Heart left ventricle (tissue), 16 donors: Measurements from ENCODE around the gene MYO7B. TPM values are rescaled to one million over a fixed set of nuclear protein-coding genes. Genes with fewer than 3 reads are reported as not detected.

Experiments
- ATAC-seq, 4 donors: fragments of 200-7000 bp; cut with Tn5 transposase; one replicate each; pipeline ENCODE4 v1.9.1; 2020 to 2022; ENCODE audit warnings: moderate library complexity in 4 of 4, mild to moderate bottlenecking in 3 of 4, moderate number of reproducible peaks in 1 of 4
- DNase-seq, 5 donors: peaks; one replicate each; pipeline ENCODE4 v3.0.0-alpha.2; 2020
- H3K27ac ChIP-seq, 12 donors: fragments of 200-600 bp; sonication (generic) in 4 of 12; one replicate each; pipeline versions ENCODE4 v1.5.0 to v1.8.0; 2016 to 2022; ENCODE audit warnings: mild to moderate bottlenecking in 2 of 12
- H3K27me3 ChIP-seq, 9 donors: fragments of 200-600 bp; sonication (generic) in 2 of 9; one replicate each; pipeline versions ENCODE4 v1.5.1 to v1.8.0; 2016 to 2022; ENCODE audit warnings: mild to moderate bottlenecking in 3 of 9
- H3K36me3 ChIP-seq, 9 donors: fragments of 200-600 bp; sonication (generic) in 2 of 9; one replicate each; pipeline versions ENCODE4 v1.5.0 to v1.8.0; 2018 to 2022; ENCODE audit warnings: mild to moderate bottlenecking in 2 of 9
- H3K4me1 ChIP-seq, 12 donors: fragments of 200-600 bp; sonication (generic) in 4 of 12; one replicate each; pipeline versions ENCODE4 v1.5.0 to v1.8.0; 2016 to 2022; ENCODE audit warnings: mild to moderate bottlenecking in 3 of 12
- H3K4me3 ChIP-seq, 12 donors: fragments of 200-600 bp; sonication (generic) in 4 of 12; one replicate each; pipeline versions ENCODE4 v1.5.0 to v1.8.0; 2017 to 2022; ENCODE audit warnings: mild to moderate bottlenecking in 9 of 12, moderate library complexity in 4 of 12
- H3K9me3 ChIP-seq, 12 donors: fragments of 200-600 bp; sonication (generic) in 4 of 12; one replicate each; pipeline versions ENCODE4 v1.5.0 to v1.8.0; 2016 to 2022; ENCODE audit warnings: mild to moderate bottlenecking in 1 of 12
- POLR2A ChIP-seq, 2 donors: fragments of 450-650 bp; IDR thresholded peaks; one replicate each; pipeline ENCODE4 v1.6.1; 2017; ENCODE audit warnings: antibody characterized with exemption in 2 of 2, mild to moderate bottlenecking in 2 of 2, moderate library complexity in 2 of 2
- WGBS, 4 donors: extraction: QIAGEN DNeasy Blood & Tissue Kit in 2 of 4; methylation state at CpG; one replicate each; pipeline versions ENCODE4 v1.1.5 to v1.1.7; 2013 to 2018; 5-methylcytosine and 5-hydroxymethylcytosine counted together
- intact Hi-C, 10 donors: fragments of 100-400 bp; cut with DNase I; formaldehyde crosslinking; loops; one replicate each; pipeline versions ENCODE4 v1.11.1 to v1.14.2; 2022
- polyA plus RNA-seq, 2 donors: library from polyadenylated mRNA; stranded (reverse); fragments of 200-250 nt; gene quantifications; one replicate each; pipeline ENCODE4 v1.2.3, GENCODE V29; 2013
- total RNA-seq, 9 donors: library from RNA; depleted of rRNA in 2 of 9; stranded (reverse); fragments of >200 nt in 2 of 9; fragmentation: NEBNext Ultra II Directional in 3 of 9; extraction: Animal tissue kit (Norgen Biotek cat#: 25700) in 3 of 9; gene quantifications; one replicate each; pipeline versions ENCODE4 v1.1.0 to v1.2.4, GENCODE V29; 2016 to 2023
- TF ChIP-seq, protein P1 (sequence below), 12 donors: fragments of 200-600 bp; sonication (generic) in 4 of 12; IDR thresholded peaks; one replicate each; pipeline versions ENCODE4 v1.5.0 to v1.8.0; 2018 to 2022; ENCODE audit warnings: antibody characterized with exemption in 12 of 12, mild to moderate bottlenecking in 5 of 12
- donor health status: ischemic (EF 13 %, LVEDD 7.1; RV severe dilation, severe dysfunction).
- donor health status: healthy with polysubstance abuse.
- donor health status: DM: no; HTN: yes; CAD: no.
- donor health status: DM: no; HTN: no; CAD: no.
- donor health status: ischemic (EF 25% LVEDD 6.9; RV normal size, moderate dysfunction).
- donor health status: ischemic (EF 25% LVEDD 5.7; RV mildly dilated, moderate dysfunction).
- donor health status: healthy.
- donor health status: DM: yes; HTN: yes; CAD: no.
- donor health status: ischemic (EF 35%, LVEDD 5.7; RV mildly dilated, moderate dysfunction).
- donor health status: nonischemic (EF 11% LVEDD 7.7; RV severe dilation, severe dysfunction).
- donor health status: DM: yes; HTN: yes; CAD: no.
- donor health status: PGD.
- donor health status: ischemic (EF 29% LVEDD 5.4; RV normal size, mild dysfunction).
- donor health status: nonischemic (EF 23%, LVEDD 6.1; RV moderate dilation, normal function).

The MYO7B gene
- total and polyA plus RNA-seq, 11 donors = 0.20 to 2.1 (median 0.90) TPM

DNA sequence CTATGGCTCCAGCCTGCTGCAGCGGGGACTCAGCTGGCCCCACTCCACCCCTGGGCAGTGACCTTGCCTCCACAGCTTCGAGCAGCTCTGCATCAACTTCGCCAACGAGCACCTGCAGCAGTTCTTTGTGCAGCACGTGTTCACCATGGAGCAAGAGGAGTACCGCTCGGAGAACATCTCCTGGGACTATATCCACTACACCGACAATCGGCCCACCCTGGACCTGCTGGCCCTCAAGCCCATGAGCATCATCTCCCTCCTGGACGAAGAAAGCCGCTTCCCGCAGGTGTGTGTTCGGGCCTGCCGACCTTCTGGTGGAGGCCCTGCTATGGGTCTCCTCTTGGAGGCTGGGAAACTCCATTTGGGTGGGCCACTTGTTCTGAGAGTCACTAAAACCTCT lies 48.6 kb downstream of the MYO7B start:
- peak in 2 of 5 donors; percentile 9 to 25 for DNase-seq
- intact Hi-C loops = loop anchor here in 1 of 10 donors (5.0 kb wide), 1 partner anchor 52 kb away; no protein-coding TSS in a partner anchor
- no peaks in the 10 kb centered on the region for H3K9me3 ChIP-seq
- no peak overlapping the region for H3K4me3 ChIP-seq
- no peaks in the 10 kb centered on the region for H3K27me3 ChIP-seq
- no peaks in the 10 kb centered on the region for H3K36me3 ChIP-seq
- H3K4me1 ChIP-seq = no peaks in the 10 kb centered on the region
- WGBS, 4 donors = 88 to 96% (median 95%) methylated on average over 11 to 14 of the region's 14 CpGs
- ATAC-seq = no peak
- no peak overlapping the region for H3K27ac ChIP-seq
- no peak for TF ChIP-seq POLR2A (IDR thresholded peaks at IDR 0.05)
- TF ChIP-seq, protein P1, sequence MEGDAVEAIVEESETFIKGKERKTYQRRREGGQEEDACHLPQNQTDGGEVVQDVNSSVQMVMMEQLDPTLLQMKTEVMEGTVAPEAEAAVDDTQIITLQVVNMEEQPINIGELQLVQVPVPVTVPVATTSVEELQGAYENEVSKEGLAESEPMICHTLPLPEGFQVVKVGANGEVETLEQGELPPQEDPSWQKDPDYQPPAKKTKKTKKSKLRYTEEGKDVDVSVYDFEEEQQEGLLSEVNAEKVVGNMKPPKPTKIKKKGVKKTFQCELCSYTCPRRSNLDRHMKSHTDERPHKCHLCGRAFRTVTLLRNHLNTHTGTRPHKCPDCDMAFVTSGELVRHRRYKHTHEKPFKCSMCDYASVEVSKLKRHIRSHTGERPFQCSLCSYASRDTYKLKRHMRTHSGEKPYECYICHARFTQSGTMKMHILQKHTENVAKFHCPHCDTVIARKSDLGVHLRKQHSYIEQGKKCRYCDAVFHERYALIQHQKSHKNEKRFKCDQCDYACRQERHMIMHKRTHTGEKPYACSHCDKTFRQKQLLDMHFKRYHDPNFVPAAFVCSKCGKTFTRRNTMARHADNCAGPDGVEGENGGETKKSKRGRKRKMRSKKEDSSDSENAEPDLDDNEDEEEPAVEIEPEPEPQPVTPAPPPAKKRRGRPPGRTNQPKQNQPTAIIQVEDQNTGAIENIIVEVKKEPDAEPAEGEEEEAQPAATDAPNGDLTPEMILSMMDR (IDR thresholded peaks at IDR 0.05) = no peak

DNA sequence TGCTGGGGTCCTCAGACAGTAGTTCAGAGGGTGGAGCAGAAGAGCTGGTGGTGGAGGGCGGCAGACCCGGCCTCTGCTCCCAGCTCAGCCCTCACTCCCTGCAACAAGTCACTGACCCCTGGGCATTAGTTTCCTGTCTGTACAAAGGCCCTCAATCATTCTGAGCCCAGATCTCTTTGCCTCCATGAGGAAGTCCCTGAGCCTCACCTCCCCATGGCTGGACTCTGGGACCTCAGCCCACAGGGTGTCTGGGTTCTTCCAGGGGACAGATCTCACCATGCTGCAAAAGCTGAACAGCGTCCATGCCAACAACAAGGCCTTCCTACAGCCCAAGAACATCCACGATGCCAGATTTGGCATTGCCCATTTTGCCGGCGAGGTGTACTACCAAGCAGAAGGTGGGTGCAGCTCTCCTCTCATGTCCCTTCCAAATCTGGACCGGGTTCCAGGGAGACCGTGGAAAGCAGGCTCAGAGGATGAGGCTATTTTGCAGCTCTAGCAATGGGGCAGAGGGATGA lies 49.1 kb downstream of the MYO7B start:
- intact Hi-C loops = loop anchor here in 1 of 10 donors (5.0 kb wide), 1 partner anchor 52 kb away; no protein-coding TSS in a partner anchor
- Histone ChIP-seq H3K4me1 (no peaks in the 10 kb centered on the region), H3K36me3 (no peaks in the 10 kb centered on the region), H3K9me3 (no peaks in the 10 kb centered on the region), H3K4me3 (no peak overlapping the region), H3K27me3 (no peaks in the 10 kb centered on the region), H3K27ac (no peak overlapping the region)
- WGBS, 4 donors = 78 to 83% (median 81%) methylated on average over 5 to 8 of the region's 8 CpGs
- DNase-seq (peak in 1 of 5 donors; percentile 6), ATAC-seq (no peak)
- TF ChIP-seq POLR2A (IDR thresholded peaks at IDR 0.05) = no peak
- TF ChIP-seq, protein P1 (IDR thresholded peaks at IDR 0.05) = no peak

DNA sequence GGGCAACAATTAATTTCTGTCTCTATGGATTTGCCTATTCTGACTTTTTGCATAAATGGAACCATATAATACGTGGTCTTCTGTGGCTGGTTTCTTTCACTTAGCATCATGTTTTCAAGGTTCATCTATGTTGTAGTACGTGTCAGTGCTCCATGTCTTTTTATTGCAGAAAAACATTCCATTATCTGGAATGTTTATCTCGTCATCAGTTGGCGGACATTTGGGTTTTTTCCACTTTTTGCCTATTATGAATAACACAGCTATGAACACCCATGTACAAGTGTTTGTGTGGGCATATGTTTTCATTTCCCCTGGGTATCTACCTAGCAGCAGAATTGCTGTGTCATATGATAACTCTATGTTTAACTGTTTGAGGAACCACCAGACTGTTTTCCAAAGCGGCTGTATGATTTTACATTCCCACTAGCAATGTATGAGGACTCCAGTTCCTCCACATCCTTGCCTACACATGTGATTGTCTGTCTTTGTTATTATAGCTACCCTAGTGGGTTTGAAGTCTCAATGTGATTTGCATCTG lies 49.9 kb downstream of the MYO7B start:
- Histone ChIP-seq H3K9me3 (no peaks in the 10 kb centered on the region), H3K4me1 (no peaks in the 10 kb centered on the region), H3K27me3 (no peaks in the 10 kb centered on the region), H3K4me3 (no peak overlapping the region), H3K27ac (no peak overlapping the region), H3K36me3 (no peaks in the 10 kb centered on the region)
- intact Hi-C loops = no loop called here
- TF ChIP-seq, protein P1 (IDR thresholded peaks at IDR 0.05) = no peak
- no peak for TF ChIP-seq POLR2A (IDR thresholded peaks at IDR 0.05)
- WGBS, 4 donors = 88 to 95% (median 92%) methylated on average over 5 of the region's 5 CpGs
- ATAC-seq (no peak), DNase-seq (no peak)

DNA sequence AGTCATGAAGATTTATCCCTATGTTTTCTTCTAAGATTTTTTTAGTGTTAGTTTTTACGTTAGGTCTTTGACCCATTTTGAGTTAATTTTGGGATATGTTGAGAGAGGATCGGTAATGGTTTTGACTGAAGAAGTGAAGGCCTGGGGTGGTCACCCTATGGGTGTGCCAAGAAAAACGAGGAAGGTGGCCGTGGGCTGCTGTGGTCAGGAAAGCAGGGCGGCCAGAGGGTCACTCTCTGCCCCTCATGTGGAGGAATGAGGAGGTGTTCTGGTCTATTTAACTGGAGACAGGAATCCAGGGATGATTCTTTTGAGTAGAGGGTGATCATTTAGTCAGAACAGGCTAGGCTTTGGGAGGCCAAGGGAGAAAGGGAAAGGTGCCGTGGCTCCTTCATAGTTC lies 50.7 kb downstream of the MYO7B start:
- Histone ChIP-seq H3K4me1 (no peaks in the 10 kb centered on the region), H3K36me3 (no peaks in the 10 kb centered on the region), H3K27me3 (no peaks in the 10 kb centered on the region), H3K4me3 (no peak overlapping the region), H3K27ac (no peak overlapping the region), H3K9me3 (no peaks in the 10 kb centered on the region)
- intact Hi-C loops = no loop called here
- TF ChIP-seq POLR2A (IDR thresholded peaks at IDR 0.05) = no peak
- TF ChIP-seq, protein P1 (IDR thresholded peaks at IDR 0.05) = no peak
- ATAC-seq (no peak), DNase-seq (peak in 1 of 5 donors; percentile 4)
- 83 to 89% (median 86%) methylated on average over 6 of the region's 6 CpGs for WGBS, 4 donors
